Ascending aorta (tissue), 2 donors: Measurements from ENCODE around the gene METTL9. TPM values are rescaled to one million over a fixed set of nuclear protein-coding genes. Genes with fewer than 3 reads are reported as not detected.

ENCODE experiments used
- DNase-seq, 2 donors: peaks; one replicate each; pipeline ENCODE4 v3.0.0-alpha.2; 2019; ENCODE audit warnings: low spot score in 2 of 2
- H3K27ac ChIP-seq, 2 donors: fragments of 200-600 bp; sonication (generic); one replicate each; pipeline ENCODE4 v1.5.1; 2016 to 2017; ENCODE audit warnings: mild to moderate bottlenecking in 1 of 2
- H3K27me3 ChIP-seq: fragments of 200-600 bp; sonication (generic); one replicate; pipeline ENCODE4 v1.5.1; 2017
- H3K36me3 ChIP-seq, 2 donors: fragments of 200-600 bp; sonication (generic); one replicate each; pipeline ENCODE4 v1.5.1; 2016
- H3K4me1 ChIP-seq, 2 donors: fragments of 200-600 bp; sonication (generic); one replicate each; pipeline ENCODE4 v1.5.1; 2016 to 2017; ENCODE audit warnings: mild to moderate bottlenecking in 1 of 2
- H3K4me3 ChIP-seq, 2 donors: fragments of 200-600 bp; sonication (generic); one replicate each; pipeline ENCODE4 v1.5.1; 2016 to 2017; ENCODE audit warnings: mild to moderate bottlenecking in 1 of 2
- H3K9me3 ChIP-seq, 2 donors: fragments of 200-600 bp; sonication (generic); one replicate each; pipeline ENCODE4 v1.5.1; 2016
- intact Hi-C: fragments of 100-400 bp; cut with DNase I; formaldehyde crosslinking; loops from one replicate; pipeline ENCODE4 v1.15.1; 2023
- total RNA-seq: library from RNA; depleted of rRNA; stranded (reverse); fragments of >200 nt; gene quantifications from one replicate; pipeline ENCODE4 v1.1.0, GENCODE V29; 2016
- TF ChIP-seq, protein P1 (sequence below), 3 experiments: fragments of 200-600 bp in 2 of 3; fragments of 450-650 bp in 1 of 3; sonication (generic) in 2 of 3; IDR thresholded peaks; one replicate each; pipeline ENCODE4 v1.5.1; 2016 to 2019; ENCODE audit warnings: antibody characterized with exemption in 3 of 3, mild to moderate bottlenecking in 1 of 3, moderate library complexity in 1 of 3

METTL9 gene
- total RNA-seq, 1 donor from 2014 or later, result 168 TPM

DNA sequence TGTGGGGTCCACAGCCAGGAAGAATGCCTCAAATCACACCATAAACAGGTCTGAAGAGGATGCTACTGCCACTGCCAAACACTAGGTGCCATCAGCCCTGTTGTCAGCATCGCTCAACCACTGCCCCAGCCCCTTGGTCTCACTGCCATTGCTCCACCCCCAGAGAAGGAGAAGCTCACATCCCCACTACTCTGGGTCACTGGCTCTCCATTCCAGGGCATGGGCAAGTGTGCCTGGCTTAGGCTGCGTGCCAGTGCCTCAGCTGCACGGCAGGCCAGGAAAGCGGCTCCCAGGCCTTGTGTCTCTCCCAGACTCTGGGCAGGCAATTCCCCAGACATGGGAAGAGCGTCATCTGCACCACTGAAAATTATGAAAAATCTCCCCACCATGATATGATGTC is 54.2 kb downstream of the METTL9 start:
- no peak for DNase-seq
- H3K27ac ChIP-seq, result no peak overlapping the region
- H3K9me3 ChIP-seq, result no peaks in the 10 kb centered on the region
- no peaks in the 10 kb centered on the region for H3K27me3 ChIP-seq
- no peak overlapping the region for H3K4me3 ChIP-seq
- peaks cover 0 to 9% of the 10 kb centered on the region in 2 donors for H3K36me3 ChIP-seq
- no peaks in the 10 kb centered on the region for H3K4me1 ChIP-seq
- TF ChIP-seq, protein P1, sequence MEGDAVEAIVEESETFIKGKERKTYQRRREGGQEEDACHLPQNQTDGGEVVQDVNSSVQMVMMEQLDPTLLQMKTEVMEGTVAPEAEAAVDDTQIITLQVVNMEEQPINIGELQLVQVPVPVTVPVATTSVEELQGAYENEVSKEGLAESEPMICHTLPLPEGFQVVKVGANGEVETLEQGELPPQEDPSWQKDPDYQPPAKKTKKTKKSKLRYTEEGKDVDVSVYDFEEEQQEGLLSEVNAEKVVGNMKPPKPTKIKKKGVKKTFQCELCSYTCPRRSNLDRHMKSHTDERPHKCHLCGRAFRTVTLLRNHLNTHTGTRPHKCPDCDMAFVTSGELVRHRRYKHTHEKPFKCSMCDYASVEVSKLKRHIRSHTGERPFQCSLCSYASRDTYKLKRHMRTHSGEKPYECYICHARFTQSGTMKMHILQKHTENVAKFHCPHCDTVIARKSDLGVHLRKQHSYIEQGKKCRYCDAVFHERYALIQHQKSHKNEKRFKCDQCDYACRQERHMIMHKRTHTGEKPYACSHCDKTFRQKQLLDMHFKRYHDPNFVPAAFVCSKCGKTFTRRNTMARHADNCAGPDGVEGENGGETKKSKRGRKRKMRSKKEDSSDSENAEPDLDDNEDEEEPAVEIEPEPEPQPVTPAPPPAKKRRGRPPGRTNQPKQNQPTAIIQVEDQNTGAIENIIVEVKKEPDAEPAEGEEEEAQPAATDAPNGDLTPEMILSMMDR (IDR thresholded peaks at IDR 0.05), result no peak
- intact Hi-C loops, result no loop called here

DNA sequence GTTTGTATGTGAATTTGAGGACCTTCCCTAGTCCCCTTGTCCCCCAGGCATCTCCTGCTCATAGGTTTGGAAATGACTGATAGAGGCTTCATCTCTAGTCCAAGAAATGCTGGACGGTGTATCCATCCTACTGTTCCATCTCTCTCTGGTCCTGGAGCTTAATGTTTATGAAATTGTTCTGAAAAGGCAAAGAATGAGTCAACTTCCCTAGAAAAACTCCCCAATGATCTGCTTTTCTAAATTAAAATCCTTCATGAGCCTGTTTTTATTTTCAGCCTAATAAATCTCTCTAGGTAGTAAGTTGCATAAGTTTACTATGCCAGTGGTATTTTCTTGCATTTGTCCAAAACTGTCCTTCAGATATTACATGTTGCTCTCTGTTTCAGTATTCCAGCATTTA is 55.1 kb downstream of the METTL9 start:
- no peak for DNase-seq
- TF ChIP-seq, protein P1 (IDR thresholded peaks at IDR 0.05), result no peak
- H3K9me3 ChIP-seq, result no peaks in the 10 kb centered on the region
- H3K4me1 ChIP-seq, result no peaks in the 10 kb centered on the region
- H3K4me3 ChIP-seq, result no peak overlapping the region
- H3K27me3 ChIP-seq, result no peaks in the 10 kb centered on the region
- intact Hi-C loops, result no loop called here
- peaks cover 0 to 9% of the 10 kb centered on the region in 2 donors for H3K36me3 ChIP-seq
- H3K27ac ChIP-seq, result no peak overlapping the region

DNA sequence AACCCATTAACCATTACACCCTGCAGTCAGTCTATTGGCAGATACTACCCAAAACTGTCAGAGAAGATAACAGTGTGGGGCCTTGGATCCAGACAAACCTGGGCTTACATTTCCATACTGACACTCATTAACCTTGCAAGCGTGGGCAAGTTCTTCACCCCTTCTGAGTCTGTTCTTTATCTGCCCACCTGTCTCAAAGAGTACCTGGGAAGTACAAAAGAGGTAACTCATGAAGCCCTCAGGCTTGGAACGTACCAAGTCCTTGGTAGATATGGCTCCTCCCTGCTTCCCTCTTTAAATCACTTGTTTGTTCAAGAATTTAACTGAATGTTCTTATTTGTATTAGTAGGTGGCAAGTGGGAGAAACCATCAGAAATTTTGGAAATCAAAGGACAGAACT is 55.5 kb downstream of the METTL9 start:
- no peak overlapping the region for H3K4me3 ChIP-seq
- H3K27me3 ChIP-seq, result no peaks in the 10 kb centered on the region
- no peaks in the 10 kb centered on the region for H3K4me1 ChIP-seq
- intact Hi-C loops, result no loop called here
- H3K36me3 ChIP-seq, result peaks cover 0 to 9% of the 10 kb centered on the region in 2 donors
- no peak overlapping the region for H3K27ac ChIP-seq
- H3K9me3 ChIP-seq, result no peaks in the 10 kb centered on the region
- TF ChIP-seq, protein P1 (IDR thresholded peaks at IDR 0.05), result no peak
- DNase-seq, result no peak

DNA sequence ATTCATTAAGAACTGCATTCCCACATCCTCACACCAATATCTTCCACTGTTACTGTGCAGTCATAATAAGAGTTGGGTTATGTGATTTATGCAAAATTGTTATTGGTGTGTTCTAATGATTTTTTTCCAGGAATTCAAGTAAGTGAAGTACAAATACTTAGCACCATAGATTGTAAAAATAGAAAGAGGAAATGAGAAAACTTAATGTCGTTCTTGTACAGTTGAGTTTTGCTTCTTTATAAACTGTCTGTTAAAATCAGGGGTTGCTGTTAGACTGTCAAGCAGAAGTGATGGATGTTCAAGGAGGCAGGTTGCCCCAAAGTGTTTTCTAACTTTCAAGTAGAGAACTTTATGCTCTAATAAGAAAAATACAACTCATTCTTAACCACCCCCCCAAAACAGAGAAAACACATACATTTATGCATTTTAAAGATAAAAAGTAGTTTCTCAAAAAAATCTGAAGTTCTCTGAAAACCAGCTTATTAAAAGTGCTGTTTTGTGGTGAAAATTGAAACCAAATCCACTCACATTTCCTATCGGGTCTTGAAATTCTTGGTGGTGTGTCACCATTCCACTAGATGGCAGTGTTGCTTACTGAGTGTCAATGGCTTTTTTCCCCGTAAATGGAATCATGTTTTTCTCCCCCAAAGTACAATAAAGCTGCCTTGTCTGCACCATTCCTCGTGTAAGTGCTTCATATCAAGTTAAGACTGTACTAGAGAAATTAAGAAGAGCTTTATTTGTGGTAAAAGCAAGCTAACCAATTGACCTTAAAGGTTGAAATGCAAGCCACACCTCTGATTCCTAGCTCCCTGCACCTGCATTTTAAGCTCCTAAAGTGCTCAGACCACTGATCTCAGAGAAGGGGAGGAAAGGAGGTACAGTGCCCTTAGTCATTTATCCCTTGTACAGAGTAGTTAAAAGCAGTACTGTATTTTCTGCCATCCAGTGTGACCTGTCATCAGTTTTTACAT is 57.7 kb downstream of the METTL9 start:
- Histone ChIP-seq H3K27me3 (no peaks in the 10 kb centered on the region), H3K4me3 (no peak overlapping the region), H3K36me3 (peaks cover 0 to 9% of the 10 kb centered on the region in 2 donors), H3K27ac (no peak overlapping the region), H3K9me3 (no peaks in the 10 kb centered on the region), H3K4me1 (no peaks in the 10 kb centered on the region)
- TF ChIP-seq, protein P1 (IDR thresholded peaks at IDR 0.05), result peak; percentile 50 to 80 (median 66)
- no peak for DNase-seq
- intact Hi-C loops, result no loop called here

DNA sequence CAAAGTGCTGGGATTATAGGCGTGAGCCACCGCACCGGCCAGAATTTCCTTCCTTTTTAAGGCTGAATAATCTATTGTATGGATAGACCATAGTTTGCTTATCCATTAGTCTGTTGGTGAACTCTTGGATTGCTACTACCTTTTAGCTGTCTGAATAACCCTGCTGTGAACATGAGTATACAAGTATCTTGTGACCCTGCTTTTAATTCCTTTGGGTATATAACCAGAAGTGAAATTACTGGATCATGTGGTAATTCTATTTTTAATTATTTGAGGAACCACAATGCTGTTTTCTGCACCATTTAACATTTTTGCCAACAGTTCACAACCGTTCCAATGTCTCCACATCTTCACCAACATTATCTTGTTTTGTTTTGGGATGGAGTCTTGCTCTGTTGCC is 59.7 kb downstream of the METTL9 start:
- peaks cover 0 to 9% of the 10 kb centered on the region in 2 donors for H3K36me3 ChIP-seq
- intact Hi-C loops, result no loop called here
- no peak for DNase-seq
- H3K4me1 ChIP-seq, result peaks cover 0 to 3% of the 10 kb centered on the region in 2 donors
- TF ChIP-seq, protein P1 (IDR thresholded peaks at IDR 0.05), result no peak
- no peak overlapping the region for H3K4me3 ChIP-seq
- no peaks in the 10 kb centered on the region for H3K9me3 ChIP-seq
- H3K27ac ChIP-seq, result no peak overlapping the region
- no peaks in the 10 kb centered on the region for H3K27me3 ChIP-seq
